Panc1 (cell line): ENCODE measurements around the gene SLC9A7. TPM values are rescaled to one million over a fixed set of nuclear protein-coding genes. Genes with fewer than 3 reads are reported as not detected.

ENCODE experiments used
- ATAC-seq: fragments of 200-7000 bp; cut with Tn5 transposase; 2 replicates; pipeline ENCODE4 v1.9.1; 2020; ENCODE audit warnings: mild to moderate bottlenecking, moderate library complexity
- BruUV-seq: library from RNA; stranded (reverse); fragments of 400-500 nt; replicated peaks from 2 replicates; lab custom pipeline; 2021; lab: Mats Ljungman, UMichigan
- CTCF ChIA-PET: fragments of 300-600 bp; sonication (Branson Sonifier 250); formaldehyde crosslinking; loops from one replicate; lab custom pipeline; 2022; ENCODE audit warnings: antibody characterized with exemption; lab: Charles Lee
- POLR2A ChIA-PET: fragments of 300-600 bp; sonication (Branson Sonifier 250); formaldehyde crosslinking; loops from one replicate; lab custom pipeline; 2022; ENCODE audit warnings: antibody characterized with exemption; lab: Charles Lee
- DNase-seq: peaks from one replicate; pipeline ENCODE4 v3.0.0-alpha.2; 2010; ENCODE audit warnings: low read depth, low spot score
- H3K27ac ChIP-seq: 2 replicates; pipeline ENCODE4 v1.5.1; 2011; ENCODE audit warnings: mild to moderate bottlenecking, low read length, inconsistent platforms
- H3K27me3 ChIP-seq: fragments of 200-500 bp; sonication (Bioruptor generic); 2 replicates; pipeline ENCODE4 v1.6.0; 2014; ENCODE audit warnings: low read length, inconsistent platforms; ENCODE audit not compliant: control insufficient read depth, insufficient read depth
- H3K36me3 ChIP-seq: fragments of 200-500 bp; sonication (Bioruptor generic); 2 replicates; pipeline ENCODE4 v1.5.1; 2014; ENCODE audit warnings: inconsistent platforms, mild to moderate bottlenecking, low read length, moderate library complexity; ENCODE audit not compliant: control insufficient read depth, insufficient read depth
- H3K4me1 ChIP-seq: 2 replicates; pipeline ENCODE4 v1.5.1; 2011; ENCODE audit warnings: inconsistent platforms, mild to moderate bottlenecking, low read length, moderate library complexity; ENCODE audit not compliant: control insufficient read depth, insufficient read depth
- H3K4me3 ChIP-seq, 2 experiments: 2 replicates each; pipeline ENCODE4 v1.5.1; 2011 to 2012; ENCODE audit warnings: low read depth in 2 of 2, low read length in 2 of 2, mild to moderate bottlenecking in 2 of 2, inconsistent platforms in 1 of 2, moderate library complexity in 1 of 2
- H3K9me3 ChIP-seq: fragments of 200-500 bp; sonication (Bioruptor generic); 2 replicates; pipeline ENCODE4 v1.5.1; 2014; ENCODE audit warnings: low read depth, mild to moderate bottlenecking, inconsistent platforms, low read length, moderate library complexity; ENCODE audit not compliant: control insufficient read depth, insufficient read depth
- CTCF ChIP-seq: fragments of 450-650 bp; IDR thresholded peaks from 2 replicates; pipeline ENCODE4 v1.5.1; 2017; ENCODE audit warnings: mild to moderate bottlenecking
- POLR2AphosphoS5 ChIP-seq: IDR thresholded peaks from 2 replicates; pipeline ENCODE4 v1.6.1; 2012; ENCODE audit warnings: mild to moderate bottlenecking, low read depth, low read length, moderate library complexity
- REST ChIP-seq, 2 experiments: IDR thresholded peaks; 2 replicates each; pipeline ENCODE4 v1.6.1; 2011 to 2012; ENCODE audit warnings: low read depth in 2 of 2, control low read depth in 1 of 2, low read length in 1 of 2, mild to moderate bottlenecking in 1 of 2, moderate library complexity in 1 of 2; ENCODE audit not compliant: insufficient read depth in 1 of 2
- SIN3A ChIP-seq: IDR thresholded peaks from 2 replicates; pipeline ENCODE4 v1.6.1; 2012; ENCODE audit warnings: low read depth, mild to moderate bottlenecking, low read length, moderate library complexity, borderline replicate concordance; ENCODE audit not compliant: insufficient read depth
- TCF7L2 ChIP-seq: IDR thresholded peaks from 2 replicates; pipeline ENCODE4 v1.6.1; 2011; ENCODE audit warnings: mild to moderate bottlenecking, low read depth, low read length, inconsistent platforms
- in situ Hi-C: cut with HindIII; loops from 2 replicates; pipeline ENCODE4 v1.10.0; 2016; ENCODE audit warnings: low sequenced_read_pairs, low pct_unique_long_range_greater_than_20kb
- intact Hi-C: fragments of 100-400 bp; cut with micrococcal nuclease; formaldehyde crosslinking; loops from one replicate; pipeline ENCODE4 v1.10.0; 2022; ENCODE audit not compliant: unreplicated experiment
- total RNA-seq: library from RNA; stranded (reverse); gene quantifications from one replicate; pipeline ENCODE4 v1.2.1, GENCODE V29; 2021; ENCODE audit not compliant: unreplicated experiment

SLC9A7 gene
- total RNA-seq, 1 experiment from 2014 or later = 80.4 TPM

GRCh38 chrX:46662188-46662958 lies 96.5 kb downstream of the SLC9A7 start:
- no TSS peak for BruUV-seq
- Histone ChIP-seq H3K4me3 (no peak overlapping the region), H3K9me3 (no peaks in the 10 kb centered on the region), H3K36me3 (no peaks in the 10 kb centered on the region), H3K4me1 (no peaks in the 10 kb centered on the region), H3K27me3 (no peaks in the 10 kb centered on the region), H3K27ac (no peak overlapping the region)
- in situ Hi-C loops = no loop called here
- TF ChIP-seq CTCF = no peak
- TF ChIP-seq SIN3A = no peak
- no peak for TF ChIP-seq REST (IDR thresholded peaks at IDR 0.05; ENCODE audit: insufficient read depth in 1 of 2, low read depth in 2 of 2, low read length in 1 of 2)
- TF ChIP-seq POLR2AphosphoS5 = no peak
- TF ChIP-seq TCF7L2 = no peak
- DNase-seq (no peak), ATAC-seq (no peak)
- intact Hi-C loops = no loop called here
- ChIA-PET POLR2A (no interaction called here), CTCF (no interaction called here)

GRCh38 chrX:46653482-46653881 lies 105.4 kb downstream of the SLC9A7 start:
- ATAC-seq = no peak
- BruUV-seq = no TSS peak
- no peak for DNase-seq
- intact Hi-C loops (no loop called here), in situ Hi-C loops (no loop called here)
- TF ChIP-seq POLR2AphosphoS5 (no peak), CTCF (peak; percentile 54)
- no peak overlapping the region for H3K4me3 ChIP-seq
- H3K9me3 ChIP-seq = no peaks in the 10 kb centered on the region
- H3K27me3 ChIP-seq = no peaks in the 10 kb centered on the region
- no peaks in the 10 kb centered on the region for H3K4me1 ChIP-seq
- POLR2A ChIA-PET = no interaction called here
- CTCF ChIA-PET = interaction anchor here (0.6 kb wide), 1 partner anchor 183 kb away, joined by 3 read pairs; the partner anchor contains the start of gene RP2
- no peaks in the 10 kb centered on the region; the same call in 1 of the 2 replicates for H3K36me3 ChIP-seq
- no peak overlapping the region for H3K27ac ChIP-seq
